Measurements from ENCODE around the gene DNM2. TPM values are rescaled to one million over a fixed set of nuclear protein-coding genes. Genes with fewer than 3 reads are reported as not detected.

The DNM2 gene
- total RNA-seq, 1 experiment from 2014 or later: 125 TPM

DNA sequence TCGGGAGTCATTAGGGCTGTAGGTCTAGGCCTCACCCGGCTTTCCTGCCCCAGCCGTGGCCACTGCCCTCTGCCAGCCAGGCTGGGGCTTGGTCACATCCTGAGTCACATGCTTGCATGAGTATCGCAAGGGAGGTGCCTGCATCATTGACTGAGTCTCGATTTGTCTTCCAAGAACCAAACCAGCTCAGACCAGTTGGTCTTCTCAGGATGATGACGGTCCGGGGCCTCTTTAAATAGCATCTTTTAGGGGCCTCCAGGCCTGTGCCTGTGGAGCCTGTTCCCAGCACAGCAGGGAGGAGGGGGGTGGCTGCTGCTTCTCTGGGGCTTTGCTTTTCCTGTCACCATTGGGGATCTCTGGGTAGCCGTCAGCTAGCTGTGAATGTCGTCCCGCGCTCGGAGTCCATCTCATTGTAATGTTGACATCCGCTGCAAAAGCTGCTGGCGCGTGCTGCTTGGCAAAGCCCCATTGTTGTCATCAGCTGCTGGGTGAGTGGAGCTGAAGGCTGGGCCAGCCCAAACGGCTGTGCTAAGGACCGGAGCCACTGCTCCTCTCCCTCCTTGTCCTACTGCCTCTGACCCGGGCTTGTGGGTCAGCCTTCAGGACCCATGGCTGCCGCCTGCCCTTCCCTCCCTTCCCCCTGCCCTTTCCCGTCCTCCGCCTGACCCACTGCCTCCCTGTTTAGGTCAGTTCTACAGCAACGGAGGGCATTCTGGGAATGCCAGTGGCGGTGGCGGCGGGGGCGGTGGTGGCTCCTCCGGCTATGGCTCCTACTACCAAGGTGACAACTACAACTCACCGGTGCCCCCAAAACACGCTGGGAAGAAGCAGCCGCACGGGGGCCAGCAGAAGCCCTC is 31.0 kb upstream of the DNM2 start:
- Histone ChIP-seq H3K4me1 (ENCODE audit: control insufficient read depth, insufficient read depth, low read length) (no peaks in the 10 kb centered on the region), H3K36me3 (ENCODE audit: control insufficient read depth, insufficient read depth, low read length) (peaks cover 10% of the 10 kb centered on the region), H3K9me3 (ENCODE audit: control insufficient read depth, insufficient read depth, low read depth, low read length) (no peaks in the 10 kb centered on the region), H3K27ac (ENCODE audit: low read length) (no peak overlapping the region), H3K4me3 (ENCODE audit: low read depth in 2 of 2, low read length in 2 of 2) (no peak overlapping the region), H3K27me3 (ENCODE audit: control insufficient read depth, insufficient read depth, low read length) (no peaks in the 10 kb centered on the region)
- DNase-seq (ENCODE audit: low read depth, low spot score) (no peak), ATAC-seq (no peak)
- ChIA-PET POLR2A (interaction anchor here (0.6 kb wide), 1 partner anchor 1567 kb away, joined by 4 read pairs; no protein-coding TSS in a partner anchor), CTCF (no interaction called here)
- intact Hi-C loops (cut with micrococcal nuclease; ENCODE audit: unreplicated experiment): no loop called here
- no TSS peak for BruUV-seq (replicated peaks)
- in situ Hi-C loops (cut with HindIII; ENCODE audit: low pct_unique_long_range_greater_than_20kb, low sequenced_read_pairs): no loop called here
- TF ChIP-seq, protein P1, sequence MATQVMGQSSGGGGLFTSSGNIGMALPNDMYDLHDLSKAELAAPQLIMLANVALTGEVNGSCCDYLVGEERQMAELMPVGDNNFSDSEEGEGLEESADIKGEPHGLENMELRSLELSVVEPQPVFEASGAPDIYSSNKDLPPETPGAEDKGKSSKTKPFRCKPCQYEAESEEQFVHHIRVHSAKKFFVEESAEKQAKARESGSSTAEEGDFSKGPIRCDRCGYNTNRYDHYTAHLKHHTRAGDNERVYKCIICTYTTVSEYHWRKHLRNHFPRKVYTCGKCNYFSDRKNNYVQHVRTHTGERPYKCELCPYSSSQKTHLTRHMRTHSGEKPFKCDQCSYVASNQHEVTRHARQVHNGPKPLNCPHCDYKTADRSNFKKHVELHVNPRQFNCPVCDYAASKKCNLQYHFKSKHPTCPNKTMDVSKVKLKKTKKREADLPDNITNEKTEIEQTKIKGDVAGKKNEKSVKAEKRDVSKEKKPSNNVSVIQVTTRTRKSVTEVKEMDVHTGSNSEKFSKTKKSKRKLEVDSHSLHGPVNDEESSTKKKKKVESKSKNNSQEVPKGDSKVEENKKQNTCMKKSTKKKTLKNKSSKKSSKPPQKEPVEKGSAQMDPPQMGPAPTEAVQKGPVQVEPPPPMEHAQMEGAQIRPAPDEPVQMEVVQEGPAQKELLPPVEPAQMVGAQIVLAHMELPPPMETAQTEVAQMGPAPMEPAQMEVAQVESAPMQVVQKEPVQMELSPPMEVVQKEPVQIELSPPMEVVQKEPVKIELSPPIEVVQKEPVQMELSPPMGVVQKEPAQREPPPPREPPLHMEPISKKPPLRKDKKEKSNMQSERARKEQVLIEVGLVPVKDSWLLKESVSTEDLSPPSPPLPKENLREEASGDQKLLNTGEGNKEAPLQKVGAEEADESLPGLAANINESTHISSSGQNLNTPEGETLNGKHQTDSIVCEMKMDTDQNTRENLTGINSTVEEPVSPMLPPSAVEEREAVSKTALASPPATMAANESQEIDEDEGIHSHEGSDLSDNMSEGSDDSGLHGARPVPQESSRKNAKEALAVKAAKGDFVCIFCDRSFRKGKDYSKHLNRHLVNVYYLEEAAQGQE (IDR thresholded peaks at IDR 0.05; ENCODE audit: insufficient read depth in 1 of 2, low read depth in 2 of 2, low read length in 1 of 2): no peak
- no peak for TF ChIP-seq SIN3A (IDR thresholded peaks at IDR 0.05; ENCODE audit: borderline replicate concordance, insufficient read depth, low read depth, low read length)
- TF ChIP-seq TCF7L2 (IDR thresholded peaks at IDR 0.05; ENCODE audit: low read depth, low read length): no peak
- no peak for TF ChIP-seq POLR2AphosphoS5 (IDR thresholded peaks at IDR 0.05; ENCODE audit: low read depth, low read length)
- TF ChIP-seq, protein P2, sequence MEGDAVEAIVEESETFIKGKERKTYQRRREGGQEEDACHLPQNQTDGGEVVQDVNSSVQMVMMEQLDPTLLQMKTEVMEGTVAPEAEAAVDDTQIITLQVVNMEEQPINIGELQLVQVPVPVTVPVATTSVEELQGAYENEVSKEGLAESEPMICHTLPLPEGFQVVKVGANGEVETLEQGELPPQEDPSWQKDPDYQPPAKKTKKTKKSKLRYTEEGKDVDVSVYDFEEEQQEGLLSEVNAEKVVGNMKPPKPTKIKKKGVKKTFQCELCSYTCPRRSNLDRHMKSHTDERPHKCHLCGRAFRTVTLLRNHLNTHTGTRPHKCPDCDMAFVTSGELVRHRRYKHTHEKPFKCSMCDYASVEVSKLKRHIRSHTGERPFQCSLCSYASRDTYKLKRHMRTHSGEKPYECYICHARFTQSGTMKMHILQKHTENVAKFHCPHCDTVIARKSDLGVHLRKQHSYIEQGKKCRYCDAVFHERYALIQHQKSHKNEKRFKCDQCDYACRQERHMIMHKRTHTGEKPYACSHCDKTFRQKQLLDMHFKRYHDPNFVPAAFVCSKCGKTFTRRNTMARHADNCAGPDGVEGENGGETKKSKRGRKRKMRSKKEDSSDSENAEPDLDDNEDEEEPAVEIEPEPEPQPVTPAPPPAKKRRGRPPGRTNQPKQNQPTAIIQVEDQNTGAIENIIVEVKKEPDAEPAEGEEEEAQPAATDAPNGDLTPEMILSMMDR (IDR thresholded peaks at IDR 0.05): no peak

DNA sequence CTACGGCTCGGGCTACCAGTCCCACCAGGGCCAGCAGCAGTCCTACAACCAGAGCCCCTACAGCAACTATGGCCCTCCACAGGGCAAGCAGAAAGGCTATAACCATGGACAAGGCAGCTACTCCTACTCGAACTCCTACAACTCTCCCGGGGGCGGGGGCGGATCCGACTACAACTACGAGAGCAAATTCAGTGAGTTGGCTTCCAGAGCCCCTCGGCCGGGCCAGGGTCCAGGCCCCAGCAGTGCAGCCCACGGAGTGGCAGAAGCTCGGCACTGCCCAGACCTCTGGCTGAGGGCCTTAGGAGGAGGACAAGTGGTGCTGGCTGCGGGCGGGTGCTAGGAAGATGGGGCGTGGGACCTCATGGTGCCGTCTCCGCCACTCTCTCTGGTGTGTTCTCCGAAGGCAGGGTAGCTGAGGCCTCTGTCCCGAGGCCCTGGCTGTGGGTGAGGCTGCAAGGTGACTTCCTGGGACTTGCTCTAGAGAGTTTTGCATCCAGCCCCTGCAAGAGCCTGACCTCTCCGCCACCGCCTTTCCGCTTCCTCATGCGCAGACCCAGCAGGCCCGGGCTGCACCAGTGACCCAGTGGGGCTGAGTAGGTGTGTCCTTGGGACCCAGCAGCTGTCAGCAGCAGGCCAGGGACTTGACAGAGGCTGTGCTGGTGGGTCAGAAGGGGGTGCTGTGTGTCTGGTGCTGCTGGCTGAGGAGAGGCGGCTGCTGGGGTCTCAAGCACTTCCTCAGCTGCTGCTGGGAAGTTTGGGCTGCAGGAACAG is 30.2 kb upstream of the DNM2 start:
- intact Hi-C loops (cut with micrococcal nuclease; ENCODE audit: unreplicated experiment): no loop called here
- BruUV-seq (replicated peaks): no TSS peak
- Histone ChIP-seq H3K4me1 (ENCODE audit: control insufficient read depth, insufficient read depth, low read length) (no peaks in the 10 kb centered on the region), H3K9me3 (ENCODE audit: control insufficient read depth, insufficient read depth, low read depth, low read length) (no peaks in the 10 kb centered on the region), H3K36me3 (ENCODE audit: control insufficient read depth, insufficient read depth, low read length) (peaks cover 10% of the 10 kb centered on the region), H3K27me3 (ENCODE audit: control insufficient read depth, insufficient read depth, low read length) (no peaks in the 10 kb centered on the region), H3K27ac (ENCODE audit: low read length) (no peak overlapping the region), H3K4me3 (ENCODE audit: low read depth in 2 of 2, low read length in 2 of 2) (no peak overlapping the region)
- ATAC-seq (no peak), DNase-seq (ENCODE audit: low read depth, low spot score) (no peak)
- in situ Hi-C loops (cut with HindIII; ENCODE audit: low pct_unique_long_range_greater_than_20kb, low sequenced_read_pairs): no loop called here
- CTCF ChIA-PET: no interaction called here
- TF ChIP-seq, protein P1 (IDR thresholded peaks at IDR 0.05; ENCODE audit: insufficient read depth in 1 of 2, low read depth in 2 of 2, low read length in 1 of 2): no peak
- no peak for TF ChIP-seq TCF7L2 (IDR thresholded peaks at IDR 0.05; ENCODE audit: low read depth, low read length)
- TF ChIP-seq POLR2AphosphoS5 (IDR thresholded peaks at IDR 0.05; ENCODE audit: low read depth, low read length): no peak
- no peak for TF ChIP-seq SIN3A (IDR thresholded peaks at IDR 0.05; ENCODE audit: borderline replicate concordance, insufficient read depth, low read depth, low read length)
- TF ChIP-seq, protein P2 (IDR thresholded peaks at IDR 0.05): no peak
- POLR2A ChIA-PET: no interaction called here
